Small intestine (tissue), 16 donors: Measurements from ENCODE around the gene HEMK1. TPM values are rescaled to one million over a fixed set of nuclear protein-coding genes. Genes with fewer than 3 reads are reported as not detected.

ENCODE experiments used
- DNase-seq, 2 donors: peaks; one replicate each; pipeline versions ENCODE4 v3.0.0 to v3.0.0-alpha.2; 2013
- FAIRE-seq: peaks from 2 replicates; lab custom pipeline; 2012; peaks lifted over from hg19 to GRCh38; lab: Jason Lieb, UNC
- H3K27ac ChIP-seq, 3 donors: one replicate each; pipeline ENCODE4 v1.5.1; 2013; ENCODE audit warnings: low read length in 2 of 3, mild to moderate bottlenecking in 2 of 3, control low read depth in 1 of 3, inconsistent platforms in 1 of 3, low read depth in 1 of 3, moderate library complexity in 1 of 3
- H3K27me3 ChIP-seq, 3 donors: one replicate each; pipeline ENCODE4 v1.6.1; 2013; ENCODE audit warnings: low read length in 3 of 3, inconsistent platforms in 1 of 3; ENCODE audit not compliant: control insufficient read depth in 3 of 3, insufficient read depth in 3 of 3
- H3K36me3 ChIP-seq, 3 donors: one replicate each; pipeline ENCODE4 v1.6.1; 2013; ENCODE audit warnings: low read length in 3 of 3, inconsistent platforms in 1 of 3, low read depth in 1 of 3, mild to moderate bottlenecking in 1 of 3, moderate library complexity in 1 of 3; ENCODE audit not compliant: control insufficient read depth in 3 of 3, insufficient read depth in 2 of 3
- H3K4me1 ChIP-seq, 3 donors: one replicate each; pipeline ENCODE4 v1.6.1; 2013; ENCODE audit warnings: low read length in 2 of 3, inconsistent platforms in 1 of 3, low read depth in 1 of 3, mild to moderate bottlenecking in 1 of 3, moderate library complexity in 1 of 3; ENCODE audit not compliant: control insufficient read depth in 3 of 3, insufficient read depth in 2 of 3
- H3K4me3 ChIP-seq, 3 donors: one replicate each; pipeline ENCODE4 v1.5.1; 2013; ENCODE audit warnings: low read length in 3 of 3, control low read depth in 1 of 3, inconsistent platforms in 1 of 3, low read depth in 1 of 3, mild to moderate bottlenecking in 1 of 3, moderate library complexity in 1 of 3
- H3K9me3 ChIP-seq, 2 donors: one replicate each; pipeline ENCODE4 v1.6.1; 2013; ENCODE audit warnings: low read depth in 1 of 2, low read length in 1 of 2; ENCODE audit not compliant: control insufficient read depth in 2 of 2, insufficient read depth in 1 of 2
- WGBS, 3 donors: extraction: QIAGEN DNeasy Blood & Tissue Kit; methylation state at CpG; one replicate each; pipeline ENCODE4 v1.1.7; 2013; 5-methylcytosine and 5-hydroxymethylcytosine counted together
- long read RNA-seq, 10 donors: transcript quantifications; one replicate each; lab custom pipeline, GENCODE V29; 2026
- polyA plus RNA-seq, 4 donors: library from polyadenylated mRNA; stranded (reverse) in 3 of 4; unstranded in 1 of 4; fragments of 200-250 nt in 3 of 4; fragments of 120-200 nt in 1 of 4; gene quantifications; one replicate each; pipeline versions ENCODE4 v1.2.1 to v1.2.3, GENCODE V29; 2013
- donor health status: healthy with polysubstance abuse.
- donor health status: control.
- donor health status: control.
- donor health status: Bipolar disorder and iron deficiency.
- donor health status: healthy.

The HEMK1 gene, protein sequence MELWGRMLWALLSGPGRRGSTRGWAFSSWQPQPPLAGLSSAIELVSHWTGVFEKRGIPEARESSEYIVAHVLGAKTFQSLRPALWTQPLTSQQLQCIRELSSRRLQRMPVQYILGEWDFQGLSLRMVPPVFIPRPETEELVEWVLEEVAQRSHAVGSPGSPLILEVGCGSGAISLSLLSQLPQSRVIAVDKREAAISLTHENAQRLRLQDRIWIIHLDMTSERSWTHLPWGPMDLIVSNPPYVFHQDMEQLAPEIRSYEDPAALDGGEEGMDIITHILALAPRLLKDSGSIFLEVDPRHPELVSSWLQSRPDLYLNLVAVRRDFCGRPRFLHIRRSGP
- polyA plus RNA-seq = 10 to 100 TPM; 13.9 to 30.1 (median 16.0) TPM
- long read RNA-seq, donor 1 = 0 reads
- long read RNA-seq, donor 2, full-length matches to known transcripts = 2 of 2 reads
- long read RNA-seq, donor 2, partial matches to known transcripts = 0 of 2 reads
- long read RNA-seq, donor 2, other reads (novel, unspliced or antisense) = 0 of 2 reads
- long read RNA-seq, donor 3, full-length matches to known transcripts = 2 of 8 reads
- long read RNA-seq, donor 3, partial matches to known transcripts = 6 of 8 reads
- long read RNA-seq, donor 3, other reads (novel, unspliced or antisense) = 0 of 8 reads
- long read RNA-seq, donor 4 = 0 reads
- long read RNA-seq, donor 5 = 0 reads
- long read RNA-seq, donor 6, full-length matches to known transcripts = 1 of 7 reads
- long read RNA-seq, donor 6, partial matches to known transcripts = 6 of 7 reads
- long read RNA-seq, donor 6, other reads (novel, unspliced or antisense) = 0 of 7 reads
- long read RNA-seq, donor 7 = 0 reads
- long read RNA-seq, donor 8 = 0 reads
- long read RNA-seq, donor 9 = 0 reads
- long read RNA-seq, donor 10, full-length matches to known transcripts = 1 of 1 reads
- long read RNA-seq, donor 10, partial matches to known transcripts = 0 of 1 reads
- long read RNA-seq, donor 10, other reads (novel, unspliced or antisense) = 0 of 1 reads

DNA sequence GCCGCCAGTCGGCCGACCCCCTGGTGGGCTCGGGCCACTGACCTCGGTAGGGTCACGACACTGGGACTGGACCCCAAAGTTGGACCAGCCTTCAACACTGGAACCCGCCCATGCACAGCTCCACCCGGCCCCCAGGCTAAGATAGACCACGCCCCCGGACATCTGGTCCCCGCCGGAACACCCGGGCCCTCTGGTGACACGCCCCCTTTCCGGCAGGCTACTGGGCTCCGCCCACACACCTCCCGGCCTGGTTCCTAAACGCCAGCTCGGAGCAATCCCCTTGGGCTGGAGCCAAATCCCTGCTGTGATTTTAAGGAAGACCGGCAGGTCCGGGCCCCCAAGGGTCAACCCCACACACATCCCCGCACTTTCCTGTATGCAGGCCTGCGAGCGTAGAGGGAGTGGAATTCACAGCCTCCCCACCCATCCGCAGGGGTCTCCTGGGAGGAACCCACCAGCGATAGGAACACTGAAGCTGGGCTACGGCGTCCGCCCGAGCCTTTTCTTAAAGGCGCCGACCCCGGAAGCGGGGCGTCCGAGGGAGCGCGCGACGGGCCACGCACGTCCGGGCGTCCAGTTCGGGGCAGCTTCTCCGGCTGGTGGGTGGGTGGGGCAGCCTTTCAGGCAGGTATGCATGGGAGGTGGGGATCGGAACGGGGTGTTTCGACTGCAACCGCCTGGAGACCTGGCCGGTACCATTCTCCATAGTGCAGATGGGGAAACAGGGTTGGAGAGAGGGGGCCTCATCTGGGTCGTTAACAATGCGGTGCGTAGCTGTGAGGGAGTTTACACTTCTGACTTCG is at the start of gene HEMK1:
Gene HEMK1, plus strand, starts transcription at position 576 of the 803 bp plus-strand sequence. CDS start 1,583 bp downstream, outside the sequence.
- peaks cover 0 to 28% (median 0%) of the 10 kb centered on the region in 3 donors for H3K36me3 ChIP-seq
- H3K27ac ChIP-seq = peak within 1 kb of the TSS; percentile 52 to 97 (median 82)
- WGBS, 3 donors = 0% methylated on average over 49 to 55 of the region's 55 CpGs
- DNase-seq (peak; percentile 96 to 99), FAIRE-seq (no peak)
- no peaks in the 10 kb centered on the region for H3K9me3 ChIP-seq
- H3K27me3 ChIP-seq = peaks cover 0 to 12% (median 0%) of the 10 kb centered on the region in 3 donors
- peaks cover 2 to 48% (median 3%) of the 10 kb centered on the region in 3 donors for H3K4me1 ChIP-seq
- peak within 1 kb of the TSS; percentile 62 to 95 (median 69) for H3K4me3 ChIP-seq

DNA sequence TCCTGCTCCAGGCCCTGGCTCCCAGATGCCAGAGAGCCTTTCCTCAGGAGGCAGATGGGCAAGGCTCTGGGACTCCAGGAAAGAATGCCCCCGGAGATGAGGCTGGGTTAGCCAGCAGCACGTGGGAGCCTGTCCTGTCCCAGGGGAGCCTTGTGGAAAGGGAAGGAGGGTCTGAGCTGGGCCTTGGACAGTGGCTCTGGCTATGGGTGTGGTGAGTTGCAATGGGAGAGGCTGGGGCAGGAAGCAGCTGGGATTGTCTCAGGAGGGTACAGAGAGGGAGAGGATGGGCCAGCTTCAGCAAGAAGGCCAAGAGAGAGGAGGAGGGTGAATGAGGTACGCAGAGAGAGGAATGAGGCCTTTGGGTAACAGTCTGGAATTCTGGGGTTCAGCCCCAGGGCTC is 48.5 kb upstream of the HEMK1 start:
- no peak overlapping the region for H3K27ac ChIP-seq
- peaks cover 0 to 48% (median 0%) of the 10 kb centered on the region in 3 donors for H3K4me1 ChIP-seq
- no peak for DNase-seq
- FAIRE-seq = no peak
- no peak overlapping the region for H3K4me3 ChIP-seq
- WGBS, 3 donors = 65 to 87% (median 73%) methylated on average over 3 of the region's 3 CpGs
- no peaks in the 10 kb centered on the region for H3K9me3 ChIP-seq
- no peaks in the 10 kb centered on the region for H3K36me3 ChIP-seq
- H3K27me3 ChIP-seq = no peaks in the 10 kb centered on the region

DNA sequence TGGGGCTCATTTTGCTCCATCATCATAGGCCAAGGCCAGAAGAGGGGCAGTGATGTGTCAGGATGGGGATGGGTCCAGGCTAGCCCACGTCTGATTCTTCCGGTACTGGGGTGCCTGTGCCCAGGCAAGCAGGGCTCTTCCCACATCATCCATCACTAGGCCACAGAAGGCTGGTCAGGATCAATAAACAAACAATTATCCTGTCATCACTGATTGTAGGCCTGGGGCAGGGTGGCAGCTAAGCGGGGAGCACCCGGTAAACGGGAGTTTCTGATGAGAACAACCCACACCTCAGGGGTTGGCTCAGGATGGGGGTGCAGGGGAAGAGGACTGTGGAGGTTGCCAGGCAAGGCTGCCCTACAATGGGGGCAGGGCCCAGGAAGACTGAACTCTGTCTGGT is 47.8 kb upstream of the HEMK1 start:
- Histone ChIP-seq H3K4me1 (peaks cover 0 to 48% (median 0%) of the 10 kb centered on the region in 3 donors), H3K27me3 (no peaks in the 10 kb centered on the region), H3K4me3 (no peak overlapping the region), H3K27ac (no peak overlapping the region), H3K36me3 (no peaks in the 10 kb centered on the region), H3K9me3 (no peaks in the 10 kb centered on the region)
- DNase-seq (no peak), FAIRE-seq (no peak)
- 82 to 89% (median 86%) methylated on average over 5 of the region's 5 CpGs for WGBS, 3 donors

DNA sequence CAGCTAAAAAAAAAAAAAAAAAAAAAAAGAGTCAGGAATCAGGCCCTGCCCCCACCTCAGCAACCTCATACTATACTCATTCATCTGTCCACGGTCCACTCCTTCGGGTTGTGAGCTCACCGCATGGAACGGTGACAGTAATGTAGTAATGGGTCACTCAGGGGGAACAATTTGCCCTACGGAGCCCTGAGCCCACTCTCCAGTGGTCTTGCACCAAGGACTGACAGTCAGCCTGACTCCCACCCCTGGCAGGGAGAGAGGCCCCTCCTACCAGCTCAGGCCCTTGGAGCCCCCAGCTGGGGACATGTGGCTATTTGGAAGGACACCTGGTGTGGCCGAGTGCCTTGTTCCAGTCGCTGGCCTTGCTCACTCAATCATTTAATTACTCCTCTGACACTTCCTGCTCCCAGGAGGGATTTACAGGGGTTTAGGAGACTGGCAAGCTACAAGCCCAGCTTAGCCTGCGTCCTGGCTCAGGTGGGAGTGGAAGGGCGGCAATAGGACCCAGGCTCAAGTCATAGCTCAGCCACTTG is 46.0 kb upstream of the HEMK1 start:
- Histone ChIP-seq H3K27ac (peak overlapping the region in 1 of 3 donors; percentile 86), H3K4me1 (peaks cover 0 to 41% (median 0%) of the 10 kb centered on the region in 3 donors), H3K36me3 (no peaks in the 10 kb centered on the region), H3K4me3 (no peak overlapping the region), H3K9me3 (no peaks in the 10 kb centered on the region), H3K27me3 (no peaks in the 10 kb centered on the region)
- WGBS, 3 donors = 66 to 73% (median 70%) methylated on average over 9 of the region's 9 CpGs
- FAIRE-seq = no peak
- DNase-seq = no peak

DNA sequence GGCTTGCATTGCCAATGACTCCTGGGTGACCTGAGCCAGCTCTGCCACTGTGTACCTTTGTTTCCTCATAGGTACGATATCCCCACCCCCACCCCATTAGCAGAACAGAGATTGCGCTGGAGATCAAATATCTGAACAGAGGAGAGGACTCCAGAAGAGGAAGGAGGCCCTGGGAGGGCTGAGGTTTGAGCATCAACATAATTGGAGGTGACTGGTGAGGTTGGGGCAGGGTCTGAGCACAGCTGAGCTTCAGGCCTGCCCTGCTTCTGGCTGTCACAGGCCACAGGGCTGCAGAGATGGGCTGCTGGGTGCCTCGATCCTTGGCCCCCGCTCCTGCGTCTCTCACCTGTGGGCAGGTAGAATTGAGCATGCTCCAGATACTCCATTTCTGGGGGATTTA is 44.6 kb upstream of the HEMK1 start:
- 60 to 79% (median 70%) methylated on average over 5 of the region's 5 CpGs for WGBS, 3 donors
- Histone ChIP-seq H3K4me1 (peaks cover 0 to 42% (median 0%) of the 10 kb centered on the region in 3 donors), H3K9me3 (no peaks in the 10 kb centered on the region), H3K4me3 (no peak overlapping the region), H3K27ac (peak overlapping the region in 1 of 3 donors; percentile 86), H3K27me3 (no peaks in the 10 kb centered on the region), H3K36me3 (no peaks in the 10 kb centered on the region)
- DNase-seq (no peak), FAIRE-seq (no peak)

DNA sequence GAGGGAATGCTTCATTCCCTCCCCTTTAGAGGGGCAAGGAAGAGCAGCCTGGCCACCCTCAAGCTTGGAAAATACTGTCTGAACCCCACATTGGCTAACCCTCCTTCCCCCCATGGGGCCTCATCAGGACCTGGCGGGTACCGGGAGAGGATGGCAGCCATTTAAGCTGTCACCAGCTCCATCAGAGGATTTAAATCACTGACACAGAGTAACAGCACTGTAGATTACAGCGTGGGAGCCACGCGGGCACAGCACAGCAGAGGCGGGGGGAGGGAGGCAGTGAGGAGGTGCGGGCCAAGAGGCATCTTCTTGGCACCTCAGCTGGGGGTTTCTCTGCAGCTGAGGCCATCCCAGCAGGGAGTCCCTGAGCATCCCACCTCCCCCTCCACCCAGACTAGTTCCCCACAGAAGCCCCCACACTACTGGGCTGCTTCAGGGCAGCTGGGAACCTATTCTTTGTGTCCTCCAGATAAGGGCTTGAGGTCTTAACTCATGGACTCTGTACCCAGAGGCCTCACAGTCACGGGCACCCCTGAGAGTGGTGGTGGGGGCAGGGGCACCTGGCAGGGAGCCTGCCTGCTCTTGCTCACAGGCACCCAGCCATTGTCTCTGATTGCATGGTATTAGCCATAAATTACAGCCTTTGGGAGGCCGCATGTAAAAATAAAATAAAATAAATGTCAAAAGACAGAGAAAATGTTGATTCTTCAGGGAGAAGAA is 44.0 kb upstream of the HEMK1 start:
- Histone ChIP-seq H3K36me3 (no peaks in the 10 kb centered on the region), H3K27ac (peak overlapping the region in 1 of 3 donors; percentile 86), H3K4me3 (no peak overlapping the region), H3K9me3 (no peaks in the 10 kb centered on the region), H3K4me1 (peaks cover 0 to 47% (median 0%) of the 10 kb centered on the region in 3 donors), H3K27me3 (peaks cover 0 to under 1% (median 0%) of the 10 kb centered on the region in 3 donors)
- peak; percentile 19 to 88 for DNase-seq
- FAIRE-seq = no peak
- WGBS, 3 donors = 25 to 55% (median 36%) methylated on average over 8 to 9 of the region's 9 CpGs

DNA sequence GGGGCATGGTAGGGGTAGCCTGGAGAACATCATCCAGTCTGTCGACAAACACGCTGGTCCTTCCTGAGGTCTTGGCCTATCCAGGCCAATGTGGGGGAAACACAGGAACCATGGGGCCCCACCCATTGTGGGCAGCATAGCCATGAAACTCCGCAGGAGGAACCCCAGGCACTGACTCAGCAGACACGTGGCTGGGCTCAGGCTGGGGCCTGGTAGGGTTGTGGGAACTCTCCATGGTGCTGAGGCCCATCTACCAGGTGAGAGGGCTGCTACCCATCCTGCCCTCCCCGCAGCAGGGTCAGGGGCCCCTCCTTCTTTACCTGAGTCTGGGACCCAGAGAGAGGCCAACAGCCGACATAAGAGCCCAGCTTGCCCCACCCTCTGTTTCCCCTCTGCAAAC is 43.3 kb upstream of the HEMK1 start:
- H3K27me3 ChIP-seq = peaks cover 0 to 4% (median 2%) of the 10 kb centered on the region in 3 donors
- no peak overlapping the region for H3K4me3 ChIP-seq
- H3K27ac ChIP-seq = peak overlapping the region in 1 of 3 donors; percentile 86
- WGBS, 3 donors = 14 to 26% (median 20%) methylated on average over 6 of the region's 6 CpGs
- DNase-seq (peak; percentile 29 to 93), FAIRE-seq (no peak)
- H3K36me3 ChIP-seq = no peaks in the 10 kb centered on the region
- peaks cover 0 to 47% (median 0%) of the 10 kb centered on the region in 3 donors for H3K4me1 ChIP-seq
- H3K9me3 ChIP-seq = no peaks in the 10 kb centered on the region
